Endothelial cell of umbilical vein (primary cell): ENCODE measurements around the gene ITPR2. TPM values are rescaled to one million over a fixed set of nuclear protein-coding genes. Genes with fewer than 3 reads are reported as not detected.

Source experiments
- BruUV-seq: library from RNA; stranded (reverse); fragments of 400-500 nt; replicated peaks from 2 replicates; lab custom pipeline; 2021; lab: Mats Ljungman, UMichigan
- CTCF ChIA-PET: fragments of 300-600, 350-600 bp; sonication (Branson Sonifier 250); formaldehyde crosslinking; loops from one replicate; lab custom pipeline; 2021; ENCODE audit warnings: antibody characterized with exemption, inconsistent platforms; lab: Charles Lee
- POLR2A ChIA-PET: fragments of 300-600, 350-600 bp; sonication (Branson Sonifier 250); formaldehyde crosslinking; loops from one replicate; lab custom pipeline; 2021; ENCODE audit warnings: antibody characterized with exemption, inconsistent platforms; lab: Charles Lee
- DNase-seq: peaks from one replicate; pipeline ENCODE4 v3.0.0-alpha.2; 2011; ENCODE audit warnings: low read depth, low spot score
- FAIRE-seq: peaks from 2 replicates; lab custom pipeline; 2011; peaks lifted over from hg19 to GRCh38; lab: Jason Lieb, UNC
- H2AFZ ChIP-seq: 2 replicates; pipeline ENCODE4 v1.6.0; 2012; ENCODE audit warnings: low read depth, low read length, control low read depth, inconsistent platforms
- H3K27ac ChIP-seq: 2 replicates; pipeline ENCODE4 v1.5.1; 2011; ENCODE audit warnings: low read depth, mild to moderate bottlenecking, control low read depth, low read length, moderate library complexity; ENCODE audit not compliant: insufficient read depth
- H3K27me3 ChIP-seq, 2 experiments: 2 replicates each; pipeline versions ENCODE4 v1.6.0 to v1.6.1; 2011; ENCODE audit warnings: low read length in 2 of 2, mixed read lengths in 1 of 2; ENCODE audit not compliant: control insufficient read depth in 2 of 2, insufficient read depth in 2 of 2
- H3K36me3 ChIP-seq, 2 experiments: 2 replicates in 1 of 2; 3 replicates in 1 of 2; pipeline ENCODE4 v1.5.1; 2011; ENCODE audit warnings: low read length in 2 of 2, mild to moderate bottlenecking in 1 of 2, moderate library complexity in 1 of 2; ENCODE audit not compliant: control insufficient read depth in 2 of 2, insufficient read depth in 2 of 2; ENCODE audit errors: extremely low read depth in 1 of 2
- H3K4me1 ChIP-seq: 3 replicates; pipeline ENCODE4 v1.5.1; 2011; ENCODE audit warnings: mild to moderate bottlenecking, low read length; ENCODE audit not compliant: control insufficient read depth, insufficient read depth; ENCODE audit errors: extremely low read depth
- H3K4me2 ChIP-seq: 2 replicates; pipeline ENCODE4 v1.6.1; 2011; ENCODE audit warnings: low read length, control low read depth, mixed read lengths; ENCODE audit not compliant: insufficient read depth
- H3K4me3 ChIP-seq, 3 experiments: fragments of 200-600 bp in 1 of 3; sonication (generic), shearing (Covaris generic) in 1 of 3; replicated peaks in 1 of 3; 2 replicates each; pipeline ENCODE4 v1.5.1; 2011 to 2016; ENCODE audit warnings: control low read depth in 3 of 3, low read length in 3 of 3, mild to moderate bottlenecking in 2 of 3, inconsistent platforms in 1 of 3, low read depth in 1 of 3, moderate library complexity in 1 of 3; ENCODE audit not compliant: insufficient read depth in 1 of 3
- H3K79me2 ChIP-seq: 2 replicates; pipeline ENCODE4 v1.6.0; 2012; ENCODE audit warnings: low read length, inconsistent platforms; ENCODE audit not compliant: control insufficient read depth, insufficient read depth
- H3K9ac ChIP-seq: replicated peaks from 2 replicates; pipeline ENCODE3; 2011; ENCODE audit warnings: low read length, control low read depth; ENCODE audit not compliant: insufficient read depth; ENCODE audit errors: extremely low read depth
- H3K9me1 ChIP-seq: replicated peaks from 3 replicates; pipeline ENCODE4 v1.6.0; 2011; ENCODE audit warnings: mild to moderate bottlenecking, low read length; ENCODE audit not compliant: control insufficient read depth, insufficient read depth; ENCODE audit errors: extremely low read depth
- H3K9me3 ChIP-seq: replicated peaks from 2 replicates; pipeline ENCODE4 v1.5.1; 2012; ENCODE audit warnings: low read length, inconsistent platforms; ENCODE audit not compliant: control insufficient read depth, insufficient read depth
- H4K20me1 ChIP-seq: replicated peaks from 2 replicates; pipeline ENCODE3; 2011; ENCODE audit warnings: mild to moderate bottlenecking, low read length; ENCODE audit not compliant: control insufficient read depth, insufficient read depth; ENCODE audit errors: extremely low read depth
- EZH2 ChIP-seq: IDR thresholded peaks from 2 replicates; pipeline ENCODE4 v1.6.1; 2012; ENCODE audit warnings: borderline replicate concordance, low read depth, mild to moderate bottlenecking, moderate library complexity, low read length, inconsistent platforms; ENCODE audit not compliant: severe bottlenecking
- FOS ChIP-seq: IDR thresholded peaks from 2 replicates; pipeline ENCODE4 v1.6.1; 2011; ENCODE audit warnings: mild to moderate bottlenecking, low read length, moderate library complexity, borderline replicate concordance; ENCODE audit not compliant: insufficient read depth
- GATA2 ChIP-seq: IDR thresholded peaks from 2 replicates; pipeline ENCODE4 v1.7.0; 2011; ENCODE audit warnings: low read depth, mild to moderate bottlenecking, moderate library complexity, mixed read lengths, low read length; ENCODE audit not compliant: insufficient read length, insufficient read depth
- JUN ChIP-seq: IDR thresholded peaks from 2 replicates; pipeline ENCODE4 v1.6.1; 2011; ENCODE audit warnings: borderline replicate concordance, low read depth; ENCODE audit not compliant: insufficient read length, insufficient read depth
- MYC ChIP-seq: IDR thresholded peaks from one replicate; pipeline ENCODE4 v1.6.1; 2011; ENCODE audit warnings: mild to moderate bottlenecking, low read depth, low read length
- POLR2A ChIP-seq: IDR thresholded peaks from 2 replicates; pipeline ENCODE4 v1.6.1; 2012; ENCODE audit warnings: low read depth, mild to moderate bottlenecking, control low read depth, low read length
- POLR2AphosphoS5 ChIP-seq: IDR thresholded peaks from 2 replicates; pipeline ENCODE4 v1.6.1; 2012; ENCODE audit warnings: low read depth, mild to moderate bottlenecking, control low read depth, low read length, moderate library complexity; ENCODE audit not compliant: insufficient read depth
- dilution Hi-C: fragments of 300-500 bp; cut with MboI; formaldehyde crosslinking; loops from one replicate; pipeline ENCODE4 v1.15.0; 2019; ENCODE audit warnings: low sequenced_read_pairs; ENCODE audit not compliant: extremely low pct_ligation_motif_present
- intact Hi-C: fragments of 100-400 bp; cut with micrococcal nuclease; formaldehyde crosslinking; loops from one replicate; pipeline ENCODE4 v1.10.0; 2022
- polyA plus RNA-seq, 4 experiments: library from polyadenylated mRNA; depleted of rRNA in 3 of 4; stranded (reverse) in 3 of 4; unstranded in 1 of 4; fragments of >200 nt; gene quantifications; 2 replicates each; pipeline versions ENCODE4 v1.2.1 to v1.2.3, GENCODE V29; 2011 to 2012; ENCODE audit warnings: missing spikeins in 1 of 4
- total RNA-seq: library from RNA; stranded (reverse); gene quantifications from 2 replicates; pipeline ENCODE4 v1.2.3, GENCODE V29; 2021
- TF ChIP-seq, protein P1 (sequence below), 2 donors: IDR thresholded peaks; 1 replicate in 1 of 2; 2 replicates in 1 of 2; pipeline ENCODE4 v1.5.1; 2011; ENCODE audit warnings: low read length in 2 of 2, mild to moderate bottlenecking in 2 of 2, moderate library complexity in 2 of 2, control low read depth in 1 of 2, inconsistent platforms in 1 of 2, low read depth in 1 of 2; ENCODE audit not compliant: insufficient read depth in 1 of 2; ENCODE audit errors: extremely low read depth in 1 of 2
- TF ChIP-seq, protein P2 (sequence below): IDR thresholded peaks from 2 replicates; pipeline ENCODE4 v1.6.1; 2011; ENCODE audit not compliant: insufficient read depth, insufficient read length

Gene ITPR2
- total and polyA plus RNA-seq, 2 donors (not counting 3 experiments of a cell fraction or from before 2014, with no cell fraction given) = 16.2 to 86.8 TPM

GRCh38 chr12:26643532-26644315, 189.3 kb downstream of the ITPR2 start:
- DNase-seq (no peak), FAIRE-seq (no peak)
- H4K20me1 ChIP-seq = no peaks in the 10 kb centered on the region
- H3K4me1 ChIP-seq = peaks cover 12% of the 10 kb centered on the region
- H3K27me3 ChIP-seq = no peaks in the 10 kb centered on the region
- intact Hi-C loops = no loop called here
- peaks cover 0 to 4% of the 10 kb centered on the region in 2 experiments for H3K36me3 ChIP-seq
- no peaks in the 10 kb centered on the region for H3K9me1 ChIP-seq
- no peaks in the 10 kb centered on the region for H3K79me2 ChIP-seq
- ChIA-PET CTCF (interaction anchor here (1.9 to 7.4 kb wide), 2 partner anchors 12 to 58 kb away, joined by 8 to 75 read pairs; no protein-coding TSS in a partner anchor), POLR2A (no interaction called here)
- no peak overlapping the region for H3K9ac ChIP-seq
- dilution Hi-C loops = no loop called here
- H3K4me2 ChIP-seq = no peak overlapping the region
- H2AFZ ChIP-seq = no peak overlapping the region
- no peak overlapping the region for H3K27ac ChIP-seq
- H3K9me3 ChIP-seq = no peaks in the 10 kb centered on the region
- no peak overlapping the region for H3K4me3 ChIP-seq
- TF ChIP-seq POLR2AphosphoS5 (no peak), FOS (no peak), JUN (no peak), EZH2 (no peak), GATA2 (no peak), MYC (no peak), POLR2A (no peak)
- TF ChIP-seq, protein P1, sequence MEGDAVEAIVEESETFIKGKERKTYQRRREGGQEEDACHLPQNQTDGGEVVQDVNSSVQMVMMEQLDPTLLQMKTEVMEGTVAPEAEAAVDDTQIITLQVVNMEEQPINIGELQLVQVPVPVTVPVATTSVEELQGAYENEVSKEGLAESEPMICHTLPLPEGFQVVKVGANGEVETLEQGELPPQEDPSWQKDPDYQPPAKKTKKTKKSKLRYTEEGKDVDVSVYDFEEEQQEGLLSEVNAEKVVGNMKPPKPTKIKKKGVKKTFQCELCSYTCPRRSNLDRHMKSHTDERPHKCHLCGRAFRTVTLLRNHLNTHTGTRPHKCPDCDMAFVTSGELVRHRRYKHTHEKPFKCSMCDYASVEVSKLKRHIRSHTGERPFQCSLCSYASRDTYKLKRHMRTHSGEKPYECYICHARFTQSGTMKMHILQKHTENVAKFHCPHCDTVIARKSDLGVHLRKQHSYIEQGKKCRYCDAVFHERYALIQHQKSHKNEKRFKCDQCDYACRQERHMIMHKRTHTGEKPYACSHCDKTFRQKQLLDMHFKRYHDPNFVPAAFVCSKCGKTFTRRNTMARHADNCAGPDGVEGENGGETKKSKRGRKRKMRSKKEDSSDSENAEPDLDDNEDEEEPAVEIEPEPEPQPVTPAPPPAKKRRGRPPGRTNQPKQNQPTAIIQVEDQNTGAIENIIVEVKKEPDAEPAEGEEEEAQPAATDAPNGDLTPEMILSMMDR (IDR thresholded peaks at IDR 0.05; ENCODE audit: extremely low read depth in 1 of 2, insufficient read depth in 1 of 2, low read depth in 1 of 2, low read length in 2 of 2) = no peak
- TF ChIP-seq, protein P2, sequence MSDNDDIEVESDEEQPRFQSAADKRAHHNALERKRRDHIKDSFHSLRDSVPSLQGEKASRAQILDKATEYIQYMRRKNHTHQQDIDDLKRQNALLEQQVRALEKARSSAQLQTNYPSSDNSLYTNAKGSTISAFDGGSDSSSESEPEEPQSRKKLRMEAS = no peak
- no TSS peak for BruUV-seq
